Activated T-helper 2 cell treated with anti-CD3 and anti-CD28 coated beads, Interferon-gamma antibody, Interleukin-2, Interleukin-4, amounts not matched to agents 10 μg/mL and 5 μg/mL and 100 μg/mL, durations not matched to agents 14 hours and 24 hours and 36 hours (primary cell): ENCODE data around the gene KRTAP10-6. TPM values are rescaled to one million over a fixed set of nuclear protein-coding genes. Genes with fewer than 3 reads are reported as not detected.
"Not testable (repeated sequence)": the region's sequence is repeated elsewhere in the genome, so short reads cannot be mapped to it uniquely, and the experiment has no call there.

Source experiments
- DNase-seq: peaks from one replicate; pipeline ENCODE4 v3.0.0; 2021; ENCODE audit warnings: low spot score
- H3K27ac Mint-ChIP-seq: one replicate; pipeline ENCODE4 v1.8.0; 2021; ENCODE audit warnings: mixed read lengths
- H3K27me3 Mint-ChIP-seq: one replicate; pipeline ENCODE4 v1.8.0; 2021; ENCODE audit warnings: low read depth, mixed read lengths
- H3K36me3 Mint-ChIP-seq: one replicate; pipeline ENCODE4 v1.8.0; 2021; ENCODE audit warnings: low read depth, mixed read lengths
- H3K4me1 Mint-ChIP-seq: one replicate; pipeline ENCODE4 v1.8.0; 2021; ENCODE audit warnings: low read depth, mixed read lengths
- H3K4me3 Mint-ChIP-seq: one replicate; pipeline ENCODE4 v1.8.0; 2021; ENCODE audit warnings: low read depth, mild to moderate bottlenecking, moderate library complexity, mixed read lengths
- H3K9me3 Mint-ChIP-seq: one replicate; pipeline ENCODE4 v1.8.0; 2021; ENCODE audit warnings: mixed read lengths
- intact Hi-C: fragments of 100-400 bp; cut with micrococcal nuclease; formaldehyde crosslinking; loops from one replicate; pipeline ENCODE4 v1.15.1; 2023
- total RNA-seq: library from RNA; stranded (reverse); gene quantifications from 2 replicates; pipeline ENCODE4 v1.2.3, GENCODE V29; 2022

The KRTAP10-6 gene
- total RNA-seq, 1 donor from 2014 or later: not detected

GRCh38 chr21:44589586-44590305, 2.6 kb downstream of the KRTAP10-6 start:
- Mint-ChIP-seq H3K9me3 (no peaks in the 10 kb centered on the region), H3K27me3 (peaks cover 16% of the 10 kb centered on the region), H3K4me1 (no peaks in the 10 kb centered on the region), H3K36me3 (no peaks in the 10 kb centered on the region), H3K4me3 (no peak overlapping the region), H3K27ac (no peak overlapping the region)
- no peak for DNase-seq
- intact Hi-C loops: no loop called here

- no peak for DNase-seq
- no peaks in the 10 kb centered on the region for H3K9me3 Mint-ChIP-seq
- peaks cover 17% of the 10 kb centered on the region for H3K27me3 Mint-ChIP-seq
- H3K36me3 Mint-ChIP-seq: no peaks in the 10 kb centered on the region
- no peak overlapping the region for H3K27ac Mint-ChIP-seq
- H3K4me1 Mint-ChIP-seq: peaks cover 2% of the 10 kb centered on the region
- no peak overlapping the region for H3K4me3 Mint-ChIP-seq
- intact Hi-C loops: no loop called here
Observed at GRCh38 chr21:44589094-44589493, 3.2 kb downstream of the KRTAP10-6 start.

GRCh38 chr21:44585892-44586291, 6.4 kb downstream of the KRTAP10-6 start:
- intact Hi-C loops: no loop called here
- H3K27ac Mint-ChIP-seq: no peak overlapping the region
- peaks cover 17% of the 10 kb centered on the region for H3K27me3 Mint-ChIP-seq
- no peaks in the 10 kb centered on the region for H3K36me3 Mint-ChIP-seq
- DNase-seq: no peak
- no peak overlapping the region for H3K4me3 Mint-ChIP-seq
- H3K4me1 Mint-ChIP-seq: peaks cover 6% of the 10 kb centered on the region
- peaks cover 16% of the 10 kb centered on the region for H3K9me3 Mint-ChIP-seq

GRCh38 chr21:44583800-44584147, 8.5 kb downstream of the KRTAP10-6 start:
- no peak for DNase-seq
- Mint-ChIP-seq H3K4me3 (no peak overlapping the region), H3K4me1 (peaks cover 6% of the 10 kb centered on the region), H3K36me3 (no peaks in the 10 kb centered on the region), H3K9me3 (peaks cover 25% of the 10 kb centered on the region), H3K27ac (no peak overlapping the region), H3K27me3 (peaks cover 17% of the 10 kb centered on the region)
- intact Hi-C loops: no loop called here

GRCh38 chr21:44583089-44583799, 9.1 kb downstream of the KRTAP10-6 start:
- Mint-ChIP-seq H3K9me3 (peaks cover 28% of the 10 kb centered on the region), H3K27me3 (peaks cover 17% of the 10 kb centered on the region), H3K4me3 (no peak overlapping the region), H3K4me1 (peaks cover 6% of the 10 kb centered on the region), H3K27ac (no peak overlapping the region), H3K36me3 (no peaks in the 10 kb centered on the region)
- intact Hi-C loops: no loop called here
- no peak for DNase-seq

- H3K9me3 Mint-ChIP-seq: peaks cover 38% of the 10 kb centered on the region
- peaks cover 6% of the 10 kb centered on the region for H3K4me1 Mint-ChIP-seq
- no peak overlapping the region for H3K27ac Mint-ChIP-seq
- intact Hi-C loops: no loop called here
- H3K4me3 Mint-ChIP-seq: no peak overlapping the region
- no peaks in the 10 kb centered on the region for H3K36me3 Mint-ChIP-seq
- no peak for DNase-seq
- H3K27me3 Mint-ChIP-seq: peaks cover 12% of the 10 kb centered on the region
Observed at GRCh38 chr21:44582055-44582454, 10.2 kb downstream of the KRTAP10-6 start.

- Mint-ChIP-seq H3K9me3 (peaks cover 42% of the 10 kb centered on the region), H3K4me1 (peaks cover 6% of the 10 kb centered on the region), H3K36me3 (no peaks in the 10 kb centered on the region), H3K27ac (no peak overlapping the region), H3K27me3 (peaks cover 11% of the 10 kb centered on the region), H3K4me3 (no peak overlapping the region)
- intact Hi-C loops: no loop called here
- DNase-seq: no peak
Observed at GRCh38 chr21:44581158-44581557, 11.1 kb downstream of the KRTAP10-6 start.

GRCh38 chr21:44580231-44580821, 12.0 kb downstream of the KRTAP10-6 start, which contains the start of gene KRTAP10-5:
TSS of gene KRTAP10-5 (minus strand) at chr21:44580604. CDS start at chr21:44580578, 26 bp downstream.
- H3K27me3 Mint-ChIP-seq, H3K4me3 Mint-ChIP-seq, H3K36me3 Mint-ChIP-seq, H3K4me1 Mint-ChIP-seq, intact Hi-C loops, DNase-seq, H3K27ac Mint-ChIP-seq: not testable (repeated sequence)
- peaks cover 48% of the 10 kb centered on the region for H3K9me3 Mint-ChIP-seq

GRCh38 chr21:44579833-44580144, 12.5 kb downstream of the KRTAP10-6 start:
- Mint-ChIP-seq H3K4me1 (peaks cover 6% of the 10 kb centered on the region), H3K9me3 (peaks cover 48% of the 10 kb centered on the region), H3K36me3 (no peaks in the 10 kb centered on the region), H3K27me3 (peaks cover 1% of the 10 kb centered on the region), H3K27ac (no peak overlapping the region), H3K4me3 (no peak overlapping the region)
- intact Hi-C loops: no loop called here
- DNase-seq: no peak

GRCh38 chr21:44579056-44579832, 13.1 kb downstream of the KRTAP10-6 start:
- intact Hi-C loops: no loop called here
- no peaks in the 10 kb centered on the region for H3K36me3 Mint-ChIP-seq
- H3K4me3 Mint-ChIP-seq: no peak overlapping the region

GRCh38 chr21:44578371-44579055, 13.8 kb downstream of the KRTAP10-6 start:
- Mint-ChIP-seq H3K27me3 (no peaks in the 10 kb centered on the region), H3K9me3 (peaks cover 48% of the 10 kb centered on the region), H3K4me3 (no peak overlapping the region), H3K4me1 (no peaks in the 10 kb centered on the region), H3K36me3 (no peaks in the 10 kb centered on the region), H3K27ac (no peak overlapping the region)
- intact Hi-C loops: no loop called here
- no peak for DNase-seq

More at GRCh38 chr21:44579056-44579832, 13.1 kb downstream of the KRTAP10-6 start:
- DNase-seq: no peak
- H3K27ac Mint-ChIP-seq: no peak overlapping the region
- peaks cover 48% of the 10 kb centered on the region for H3K9me3 Mint-ChIP-seq
- no peaks in the 10 kb centered on the region for H3K27me3 Mint-ChIP-seq
- peaks cover 5% of the 10 kb centered on the region for H3K4me1 Mint-ChIP-seq

- no peaks in the 10 kb centered on the region for H3K4me1 Mint-ChIP-seq
- intact Hi-C loops: no loop called here
- H3K27me3 Mint-ChIP-seq: no peaks in the 10 kb centered on the region
- H3K9me3 Mint-ChIP-seq: peaks cover 33% of the 10 kb centered on the region
- no peak overlapping the region for H3K4me3 Mint-ChIP-seq
- H3K27ac Mint-ChIP-seq: no peak overlapping the region
- no peak for DNase-seq
- no peaks in the 10 kb centered on the region for H3K36me3 Mint-ChIP-seq
Observed at GRCh38 chr21:44576025-44576420, 16.3 kb downstream of the KRTAP10-6 start.
